ENCODE measurements around the gene ABHD12.

DNA sequence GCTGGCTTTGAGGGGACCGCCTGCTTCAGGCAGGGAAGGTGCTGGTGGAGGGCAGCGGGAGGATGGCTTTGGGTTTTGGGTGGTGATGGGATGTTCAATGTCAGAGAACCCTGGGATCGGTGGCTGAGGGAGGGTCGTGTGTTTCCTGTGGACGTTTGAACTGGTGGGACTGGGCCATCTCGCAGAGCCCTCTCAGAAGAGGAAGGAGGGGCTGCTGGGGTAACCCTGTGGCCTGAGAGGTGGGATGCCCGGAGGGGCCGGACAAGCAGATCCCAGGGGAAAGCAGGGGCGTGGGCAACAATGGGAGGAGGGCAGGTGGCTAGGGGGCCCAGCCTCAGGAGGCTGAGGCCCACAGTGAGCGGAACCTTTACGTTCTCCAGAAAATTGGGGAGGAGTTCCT lies 107.8 kb downstream of the ABHD12 start:
- no peak for TF ChIP-seq POLR2A (IDR thresholded peaks at IDR 0.05; ENCODE audit: low read depth, low read length)
- no peak for TF ChIP-seq PAX5 (IDR thresholded peaks at IDR 0.05; ENCODE audit: insufficient read depth, low read length, severe bottlenecking)

Data from GM12891 (cell line).